HEK293T (cell line): ENCODE measurements around the gene PPFIA3.

Experiments
- BHLHE40 ChIP-seq: fragments of 450-650 bp; IDR thresholded peaks from 2 replicates; pipeline ENCODE4 v1.6.1; 2016; ENCODE audit warnings: mild to moderate bottlenecking, moderate library complexity, borderline replicate concordance
- FOXK2 ChIP-seq: fragments of 450-650 bp; IDR thresholded peaks from 2 replicates; pipeline ENCODE4 v1.6.1; 2016; ENCODE audit warnings: mild to moderate bottlenecking
- ZNF384 ChIP-seq: fragments of 450-650 bp; IDR thresholded peaks from 2 replicates; pipeline ENCODE4 v1.6.1; 2016

DNA sequence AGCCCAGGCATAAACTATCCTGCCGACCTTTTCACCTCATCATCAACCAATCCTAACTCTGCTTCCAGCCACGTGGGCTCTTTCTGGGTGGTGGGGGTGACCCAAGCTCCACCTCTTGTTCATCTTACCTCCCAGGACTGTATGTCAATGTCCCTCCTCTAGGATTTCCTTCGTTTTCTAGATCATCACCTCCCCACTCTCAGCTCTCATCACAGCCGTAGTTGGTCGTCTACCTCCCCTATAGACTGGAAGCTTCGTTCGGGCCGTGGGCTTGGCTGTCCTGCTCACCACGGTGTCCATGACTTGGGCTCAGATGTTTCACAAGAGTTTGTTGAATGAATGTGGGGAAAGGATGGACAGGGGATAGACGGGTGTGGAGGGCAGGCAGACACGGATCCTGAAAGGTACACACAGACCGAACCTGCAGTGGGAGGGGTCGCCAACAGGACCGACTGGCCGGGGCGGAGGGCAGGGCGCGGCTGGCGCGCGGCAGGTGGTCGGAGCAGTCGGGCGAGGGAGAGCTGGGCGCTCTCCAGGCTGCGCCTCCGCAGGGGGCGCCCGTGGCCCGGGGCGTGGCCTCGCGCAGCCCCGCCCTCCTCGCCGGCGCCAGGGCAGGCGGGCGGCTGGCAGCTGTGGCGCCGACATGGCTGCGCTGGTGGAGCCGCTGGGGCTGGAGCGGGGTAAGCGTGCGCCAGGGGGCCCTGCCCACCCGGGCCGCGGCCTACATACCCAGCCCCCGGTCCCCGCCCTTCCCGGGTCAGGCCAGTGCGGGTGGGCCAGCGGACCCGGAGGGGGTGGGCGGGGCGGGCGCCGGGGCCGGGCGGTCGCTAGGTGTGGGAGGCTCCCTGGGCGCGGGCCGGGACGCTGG is 5.3 kb upstream of the PPFIA3 start, which contains the start of gene LIN7B:
- no peak for TF ChIP-seq FOXK2
- no peak for TF ChIP-seq BHLHE40
- TF ChIP-seq ZNF384 = no peak
